Thyroid gland (tissue), 4 donors: ENCODE data around the gene ACSL3. TPM values are rescaled to one million over a fixed set of nuclear protein-coding genes. Genes with fewer than 3 reads are reported as not detected.

Experiments used
- DNase-seq, 2 donors: peaks; one replicate each; pipeline ENCODE4 v3.0.0-alpha.2; 2019
- H3K27ac ChIP-seq, 3 donors: fragments of 200-600 bp; sonication (generic); 1 replicate in 2 of 3; 2 replicates in 1 of 3; pipeline ENCODE4 v1.5.1; 2016 to 2019; ENCODE audit warnings: mild to moderate bottlenecking in 1 of 3, moderate library complexity in 1 of 3
- H3K27me3 ChIP-seq: fragments of 200-600 bp; sonication (generic); one replicate; pipeline ENCODE4 v1.5.1; 2019
- H3K36me3 ChIP-seq, 2 donors: fragments of 200-600 bp; sonication (generic); one replicate each; pipeline ENCODE4 v1.5.1; 2016 to 2019
- H3K4me1 ChIP-seq, 2 donors: fragments of 200-600 bp; sonication (generic); one replicate each; pipeline ENCODE4 v1.5.1; 2017 to 2019
- H3K4me3 ChIP-seq, 3 donors: fragments of 200-600 bp; sonication (generic); replicated peaks in 1 of 3; 1 replicate in 2 of 3; 2 replicates in 1 of 3; pipeline ENCODE4 v1.5.1; 2016; ENCODE audit warnings: mild to moderate bottlenecking in 1 of 3
- H3K9me3 ChIP-seq: fragments of 200-600 bp; sonication (generic); one replicate; pipeline ENCODE4 v1.5.1; 2017
- CTCF ChIP-seq, 6 experiments: fragments of 200-600 bp in 3 of 6; fragments of 450-650 bp in 3 of 6; sonication (generic) in 3 of 6; IDR thresholded peaks; one replicate each; pipeline ENCODE4 v1.5.1; 2016 to 2019; ENCODE audit warnings: antibody characterized with exemption in 6 of 6, mild to moderate bottlenecking in 2 of 6, inconsistent platforms in 1 of 6, moderate library complexity in 1 of 6
- POLR2A ChIP-seq, 2 donors: fragments of 450-650 bp; IDR thresholded peaks; one replicate each; pipeline ENCODE4 v1.6.1; 2017; ENCODE audit warnings: antibody characterized with exemption in 2 of 2, mild to moderate bottlenecking in 2 of 2, moderate library complexity in 1 of 2
- WGBS, 2 donors: methylation state at CpG; one replicate each; pipeline ENCODE4 v1.1.5; 2017; 5-methylcytosine and 5-hydroxymethylcytosine counted together
- intact Hi-C: fragments of 100-400 bp; cut with DNase I; formaldehyde crosslinking; loops from one replicate; pipeline ENCODE4 v1.15.1; 2023
- total RNA-seq, 4 donors: library from RNA; depleted of rRNA; stranded (reverse); fragments of >200 nt; gene quantifications; one replicate each; pipeline ENCODE4 v1.2.3, GENCODE V29; 2016

ACSL3 gene
- total RNA-seq, 4 donors from 2014 or later: 62.0 to 85.8 (median 76.6) TPM

GRCh38 chr2:222884805-222885424 lies 24.1 kb downstream of the ACSL3 start:
- no peak for DNase-seq
- Histone ChIP-seq H3K9me3 (no peaks in the 10 kb centered on the region), H3K4me1 (peaks cover 21 to 27% of the 10 kb centered on the region in 2 donors), H3K27me3 (no peaks in the 10 kb centered on the region), H3K27ac (no peak overlapping the region), H3K36me3 (no peaks in the 10 kb centered on the region), H3K4me3 (no peak overlapping the region)
- WGBS, 2 donors: 52% methylated on average over 5 of the region's 5 CpGs
- TF ChIP-seq POLR2A (IDR thresholded peaks at IDR 0.05) (no peak), CTCF (IDR thresholded peaks at IDR 0.05) (no peak)
- intact Hi-C loops: no loop called here

- TF ChIP-seq POLR2A (IDR thresholded peaks at IDR 0.05) (no peak), CTCF (IDR thresholded peaks at IDR 0.05) (no peak)
- no peaks in the 10 kb centered on the region for H3K36me3 ChIP-seq
- intact Hi-C loops: no loop called here
- no peak for DNase-seq
- 90 to 100% methylated on average over 1 of the region's 1 CpG for WGBS, 2 donors
- H3K9me3 ChIP-seq: no peaks in the 10 kb centered on the region
- H3K27ac ChIP-seq: no peak overlapping the region
- no peak overlapping the region for H3K4me3 ChIP-seq
- peaks cover 21 to 27% of the 10 kb centered on the region in 2 donors for H3K4me1 ChIP-seq
- H3K27me3 ChIP-seq: no peaks in the 10 kb centered on the region
Observed at GRCh38 chr2:222887124-222887523, 26.3 kb downstream of the ACSL3 start.

GRCh38 chr2:222888716-222889115 lies 27.9 kb downstream of the ACSL3 start:
- no peak for DNase-seq
- no peak for TF ChIP-seq CTCF (IDR thresholded peaks at IDR 0.05)
- TF ChIP-seq POLR2A (IDR thresholded peaks at IDR 0.05): no peak
- Histone ChIP-seq H3K4me1 (peaks cover 17 to 25% of the 10 kb centered on the region in 2 donors), H3K4me3 (no peak overlapping the region), H3K27me3 (no peaks in the 10 kb centered on the region), H3K36me3 (no peaks in the 10 kb centered on the region), H3K9me3 (no peaks in the 10 kb centered on the region), H3K27ac (no peak overlapping the region)
- 97 to 98% methylated on average over 7 of the region's 7 CpGs for WGBS, 2 donors
- intact Hi-C loops: no loop called here

GRCh38 chr2:222891890-222892289 lies 31.1 kb downstream of the ACSL3 start:
- intact Hi-C loops: no loop called here
- 75 to 79% methylated on average over 4 of the region's 4 CpGs for WGBS, 2 donors
- no peaks in the 10 kb centered on the region for H3K9me3 ChIP-seq
- H3K36me3 ChIP-seq: no peaks in the 10 kb centered on the region
- no peak for DNase-seq
- no peak overlapping the region for H3K27ac ChIP-seq
- H3K4me1 ChIP-seq: peaks cover 2 to 8% of the 10 kb centered on the region in 2 donors
- TF ChIP-seq CTCF (IDR thresholded peaks at IDR 0.05) (no peak), POLR2A (IDR thresholded peaks at IDR 0.05) (no peak)
- H3K4me3 ChIP-seq: no peak overlapping the region
- H3K27me3 ChIP-seq: no peaks in the 10 kb centered on the region

GRCh38 chr2:222892321-222892720 lies 31.5 kb downstream of the ACSL3 start:
- no peaks in the 10 kb centered on the region for H3K9me3 ChIP-seq
- intact Hi-C loops: no loop called here
- H3K4me3 ChIP-seq: no peak overlapping the region
- no peak for DNase-seq
- no peaks in the 10 kb centered on the region for H3K36me3 ChIP-seq
- 69 to 72% methylated on average over 2 of the region's 2 CpGs for WGBS, 2 donors
- H3K4me1 ChIP-seq: peaks cover 2 to 8% of the 10 kb centered on the region in 2 donors
- no peak overlapping the region for H3K27ac ChIP-seq
- TF ChIP-seq CTCF (IDR thresholded peaks at IDR 0.05) (no peak), POLR2A (IDR thresholded peaks at IDR 0.05) (no peak)
- no peaks in the 10 kb centered on the region for H3K27me3 ChIP-seq
